ENCODE data around the gene IL18R1. TPM values are rescaled to one million over a fixed set of nuclear protein-coding genes. Genes with fewer than 3 reads are reported as not detected.

The IL18R1 gene
- total RNA-seq, 1 experiment from 2014 or later, result not detected

DNA sequence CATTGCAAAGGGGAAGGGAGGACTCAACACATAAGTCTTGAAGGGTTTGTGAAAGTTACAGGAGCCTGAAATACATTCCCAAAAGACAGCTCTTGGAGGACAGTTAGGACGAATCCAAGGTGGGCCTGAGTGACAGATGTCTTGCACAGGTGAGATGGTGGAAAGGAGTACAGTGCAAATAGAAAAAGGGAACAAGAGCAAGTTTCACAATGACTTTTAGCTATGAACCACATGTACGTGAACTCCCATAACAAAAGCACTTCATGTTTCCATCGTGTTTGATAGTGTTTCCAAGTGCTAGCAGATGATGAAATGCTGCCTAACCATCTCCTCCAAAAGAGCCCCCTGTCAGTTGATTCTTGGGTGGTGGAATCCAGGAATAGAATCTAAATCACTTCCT is 69.2 kb downstream of the IL18R1 start:
- Histone ChIP-seq H2AFZ (ENCODE audit: low read length) (no peak overlapping the region), H3K4me1 (ENCODE audit: low read length) (no peaks in the 10 kb centered on the region; the same call in 1 of the 2 replicates)

DNA sequence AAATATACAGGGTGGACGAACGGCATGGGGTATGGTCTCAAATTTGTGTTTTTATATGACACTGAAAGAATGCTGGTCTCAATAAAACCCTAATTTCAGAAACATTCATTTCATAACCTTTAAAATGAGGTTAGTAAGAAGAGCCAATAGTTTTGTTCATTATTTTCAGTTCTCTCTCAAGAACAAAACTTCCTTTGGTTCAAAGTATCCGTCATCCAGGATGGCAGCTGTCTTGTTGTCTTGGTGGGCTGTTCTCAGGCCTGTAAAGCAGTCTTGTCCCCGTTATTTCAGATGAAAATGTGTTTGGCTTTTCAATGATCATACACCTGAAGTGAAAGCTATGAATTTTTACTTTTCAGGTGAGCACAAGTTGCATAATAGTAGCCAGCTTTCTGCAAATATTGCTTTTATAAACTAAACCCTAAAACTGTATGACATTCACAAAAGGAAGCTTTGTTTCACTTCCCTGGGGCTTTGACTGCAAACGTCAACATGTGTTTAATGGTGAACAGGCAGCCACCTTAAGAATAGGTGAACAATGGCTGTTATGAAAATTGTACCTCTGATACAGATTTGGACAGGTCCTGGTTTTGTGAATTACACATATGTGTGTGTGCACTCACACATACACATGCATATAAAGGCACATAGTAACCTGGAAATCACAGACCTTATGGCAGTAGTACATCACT is 70.0 kb downstream of the IL18R1 start:
- Histone ChIP-seq H3K4me2 (ENCODE audit: low read depth, low read length, poor library complexity, severe bottlenecking) (no peak overlapping the region), H3K9ac (ENCODE audit: low read length) (no peak overlapping the region), H3K27me3 (ENCODE audit: low read length) (no peaks in the 10 kb centered on the region), H3K9me3 (ENCODE audit: low read length) (no peaks in the 10 kb centered on the region), H3K9me2 (replicated peaks; ENCODE audit: insufficient read depth, low read length) (no peaks in the 10 kb centered on the region), H3K4me1 (ENCODE audit: low read length) (no peaks in the 10 kb centered on the region; the same call in 1 of the 2 replicates), H3K27ac (ENCODE audit: low read length) (no peak overlapping the region), H3K79me2 (ENCODE audit: low read length) (no peaks in the 10 kb centered on the region), H3K4me3 (ENCODE audit: low read length) (no peak overlapping the region), H3K36me3 (ENCODE audit: insufficient read depth, low read length) (no peaks in the 10 kb centered on the region), H4K20me1 (ENCODE audit: insufficient read depth, low read depth, low read length) (no peaks in the 10 kb centered on the region), H2AFZ (ENCODE audit: low read length) (no peak overlapping the region)
- DNase-seq, result no peak

More for the DNA sequence above, 69.2 kb downstream of the IL18R1 start:
- Histone ChIP-seq H3K4me2 (ENCODE audit: low read depth, low read length, poor library complexity, severe bottlenecking) (no peak overlapping the region), H3K79me2 (ENCODE audit: low read length) (no peaks in the 10 kb centered on the region), H3K9ac (ENCODE audit: low read length) (no peak overlapping the region), H3K27ac (ENCODE audit: low read length) (no peak overlapping the region), H4K20me1 (ENCODE audit: insufficient read depth, low read depth, low read length) (no peaks in the 10 kb centered on the region), H3K9me2 (replicated peaks; ENCODE audit: insufficient read depth, low read length) (no peaks in the 10 kb centered on the region), H3K27me3 (ENCODE audit: low read length) (no peaks in the 10 kb centered on the region), H3K9me3 (ENCODE audit: low read length) (no peaks in the 10 kb centered on the region), H3K36me3 (ENCODE audit: insufficient read depth, low read length) (no peaks in the 10 kb centered on the region), H3K4me3 (ENCODE audit: low read length) (no peak overlapping the region)
- DNase-seq, result no peak

DNA sequence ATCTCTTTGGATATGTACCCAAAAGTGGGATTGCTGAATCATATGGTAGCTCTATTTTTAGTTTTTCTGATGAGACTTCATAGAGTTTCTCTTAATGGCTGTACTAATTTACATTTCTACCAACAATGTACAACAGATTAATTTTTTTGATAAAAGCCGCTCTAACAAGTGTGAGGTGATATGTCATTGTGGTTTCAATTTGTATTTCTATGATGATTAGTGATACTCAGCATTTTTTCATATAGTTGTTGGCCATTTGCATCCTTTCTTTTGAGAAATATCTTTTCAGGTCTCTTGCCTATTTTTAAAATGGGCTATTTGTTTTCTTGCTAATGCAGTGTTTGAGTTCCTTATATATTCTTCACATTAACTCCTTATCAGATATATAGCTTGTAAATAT is 71.7 kb downstream of the IL18R1 start:
- Histone ChIP-seq H4K20me1 (ENCODE audit: insufficient read depth, low read depth, low read length) (no peaks in the 10 kb centered on the region), H3K9me2 (replicated peaks; ENCODE audit: insufficient read depth, low read length) (no peaks in the 10 kb centered on the region), H3K9me3 (ENCODE audit: low read length) (no peaks in the 10 kb centered on the region), H3K4me2 (ENCODE audit: low read depth, low read length, poor library complexity, severe bottlenecking) (no peak overlapping the region), H3K27me3 (ENCODE audit: low read length) (0 out of 2 replicates have a peak, but pooled peaks cover 3% of the 10 kb centered on the region), H3K4me3 (ENCODE audit: low read length) (no peak overlapping the region), H3K27ac (ENCODE audit: low read length) (no peak overlapping the region), H3K36me3 (ENCODE audit: insufficient read depth, low read length) (no peaks in the 10 kb centered on the region), H3K9ac (ENCODE audit: low read length) (no peak overlapping the region), H2AFZ (ENCODE audit: low read length) (no peak overlapping the region), H3K4me1 (ENCODE audit: low read length) (no peaks in the 10 kb centered on the region; the same call in 1 of the 2 replicates), H3K79me2 (ENCODE audit: low read length) (no peaks in the 10 kb centered on the region)
- no peak for DNase-seq

DNA sequence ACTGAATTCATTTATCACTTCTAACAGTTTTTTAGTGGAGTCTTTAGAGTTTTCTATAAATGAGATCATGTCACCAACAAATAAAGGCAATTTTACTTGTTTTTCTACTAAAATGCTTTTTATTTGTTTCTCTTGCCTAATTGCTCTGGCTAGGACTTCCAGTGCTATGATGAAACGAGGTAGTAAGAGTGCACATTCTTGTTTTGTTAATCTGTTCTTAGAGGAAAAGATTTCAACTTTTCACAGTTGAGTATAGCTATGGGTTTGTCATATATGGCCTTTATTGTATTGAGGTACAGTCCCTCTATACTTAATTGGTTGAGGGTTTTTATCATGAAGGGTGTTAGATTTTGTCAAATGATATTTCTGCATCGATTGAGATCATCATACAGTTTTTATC is 73.0 kb downstream of the IL18R1 start:
- Histone ChIP-seq H3K9me2 (replicated peaks; ENCODE audit: insufficient read depth, low read length) (no peaks in the 10 kb centered on the region), H3K9me3 (ENCODE audit: low read length) (no peaks in the 10 kb centered on the region), H3K4me3 (ENCODE audit: low read length) (no peak overlapping the region), H4K20me1 (ENCODE audit: insufficient read depth, low read depth, low read length) (no peaks in the 10 kb centered on the region), H2AFZ (ENCODE audit: low read length) (no peak overlapping the region), H3K4me2 (ENCODE audit: low read depth, low read length, poor library complexity, severe bottlenecking) (no peak overlapping the region), H3K9ac (ENCODE audit: low read length) (no peak overlapping the region), H3K4me1 (ENCODE audit: low read length) (no peaks in the 10 kb centered on the region; the same call in 1 of the 2 replicates), H3K79me2 (ENCODE audit: low read length) (no peaks in the 10 kb centered on the region), H3K27me3 (ENCODE audit: low read length) (0 out of 2 replicates have a peak, but pooled peaks cover 3% of the 10 kb centered on the region), H3K36me3 (ENCODE audit: insufficient read depth, low read length) (no peaks in the 10 kb centered on the region), H3K27ac (ENCODE audit: low read length) (no peak overlapping the region)
- no peak for DNase-seq

DNA sequence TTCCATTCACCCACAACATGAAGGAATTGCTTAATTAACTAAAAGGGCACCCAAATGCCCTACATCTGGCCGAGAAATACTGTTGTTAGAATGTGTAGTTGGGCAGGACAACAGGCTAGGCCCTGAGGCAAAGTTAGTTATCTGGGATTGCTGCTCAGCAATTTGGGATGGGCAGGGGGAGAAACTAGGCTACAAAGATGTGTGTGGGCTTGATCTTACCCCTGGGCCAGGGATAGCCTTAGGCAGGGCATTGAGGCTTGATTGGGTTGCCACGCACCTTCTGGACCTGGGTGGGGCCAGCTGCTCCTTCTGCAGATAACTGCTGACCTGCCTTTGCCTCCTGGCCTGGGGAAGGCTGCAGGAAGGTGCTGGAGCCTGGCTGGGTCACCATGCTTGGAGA is 76.8 kb downstream of the IL18R1 start:
- no peak for DNase-seq
- Histone ChIP-seq H3K79me2 (ENCODE audit: low read length) (no peaks in the 10 kb centered on the region), H4K20me1 (ENCODE audit: insufficient read depth, low read depth, low read length) (no peaks in the 10 kb centered on the region)

DNA sequence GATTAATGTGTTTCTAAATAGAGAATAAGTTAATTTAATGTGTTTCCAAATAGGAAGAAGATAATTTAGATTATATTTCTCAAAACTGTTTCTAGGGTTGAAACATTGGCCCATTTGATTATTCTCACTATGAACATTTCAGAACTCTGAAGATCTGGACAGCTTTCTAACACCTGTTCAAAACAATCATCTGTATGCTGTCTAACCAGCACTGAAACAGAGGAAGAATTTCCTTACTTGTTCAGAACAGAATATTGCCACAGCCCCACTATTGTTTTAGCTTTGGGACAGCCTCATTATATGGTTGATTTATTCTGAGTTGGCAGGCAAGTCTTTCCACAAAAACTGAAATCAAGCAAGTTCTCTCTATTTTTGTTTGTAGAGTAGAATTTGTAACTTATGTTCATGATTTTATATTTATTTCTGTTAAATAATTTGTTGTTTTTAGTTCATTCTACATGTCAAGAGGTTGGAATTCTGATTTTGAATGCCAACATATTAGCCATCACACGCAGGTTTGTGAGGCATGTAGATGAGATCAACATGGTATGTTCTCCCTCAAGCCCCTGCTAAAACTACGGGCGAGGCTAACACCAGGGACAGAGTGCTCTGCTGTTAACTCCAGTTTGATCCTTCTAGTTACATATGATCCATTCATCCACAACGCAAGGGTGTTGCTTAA is 78.5 kb downstream of the IL18R1 start:
- H3K9ac ChIP-seq (ENCODE audit: low read length), result no peak overlapping the region
- no peak overlapping the region for H2AFZ ChIP-seq (ENCODE audit: low read length)
- 0 out of 2 replicates have a peak, but pooled peaks cover 3% of the 10 kb centered on the region for H3K27me3 ChIP-seq (ENCODE audit: low read length)
- H3K4me3 ChIP-seq (ENCODE audit: low read length), result no peak overlapping the region
- H3K79me2 ChIP-seq (ENCODE audit: low read length), result no peaks in the 10 kb centered on the region
- H3K9me2 ChIP-seq (replicated peaks; ENCODE audit: insufficient read depth, low read length), result no peaks in the 10 kb centered on the region
- H3K9me3 ChIP-seq (ENCODE audit: low read length), result no peaks in the 10 kb centered on the region
- H3K27ac ChIP-seq (ENCODE audit: low read length), result no peak overlapping the region
- no peak for DNase-seq
- no peaks in the 10 kb centered on the region for H4K20me1 ChIP-seq (ENCODE audit: insufficient read depth, low read depth, low read length)
- H3K4me2 ChIP-seq (ENCODE audit: low read depth, low read length, poor library complexity, severe bottlenecking), result no peak overlapping the region
- no peaks in the 10 kb centered on the region for H3K4me1 ChIP-seq (ENCODE audit: low read length)
- no peaks in the 10 kb centered on the region for H3K36me3 ChIP-seq (ENCODE audit: insufficient read depth, low read length)

More for the DNA sequence above, 76.8 kb downstream of the IL18R1 start:
- Histone ChIP-seq H2AFZ (ENCODE audit: low read length) (no peak overlapping the region), H3K36me3 (ENCODE audit: insufficient read depth, low read length) (no peaks in the 10 kb centered on the region), H3K27ac (ENCODE audit: low read length) (no peak overlapping the region), H3K9me2 (replicated peaks; ENCODE audit: insufficient read depth, low read length) (no peaks in the 10 kb centered on the region), H3K4me1 (ENCODE audit: low read length) (no peaks in the 10 kb centered on the region), H3K9me3 (ENCODE audit: low read length) (no peaks in the 10 kb centered on the region), H3K4me2 (ENCODE audit: low read depth, low read length, poor library complexity, severe bottlenecking) (no peak overlapping the region), H3K4me3 (ENCODE audit: low read length) (no peak overlapping the region), H3K27me3 (ENCODE audit: low read length) (0 out of 2 replicates have a peak, but pooled peaks cover 3% of the 10 kb centered on the region), H3K9ac (ENCODE audit: low read length) (no peak overlapping the region)

DNA sequence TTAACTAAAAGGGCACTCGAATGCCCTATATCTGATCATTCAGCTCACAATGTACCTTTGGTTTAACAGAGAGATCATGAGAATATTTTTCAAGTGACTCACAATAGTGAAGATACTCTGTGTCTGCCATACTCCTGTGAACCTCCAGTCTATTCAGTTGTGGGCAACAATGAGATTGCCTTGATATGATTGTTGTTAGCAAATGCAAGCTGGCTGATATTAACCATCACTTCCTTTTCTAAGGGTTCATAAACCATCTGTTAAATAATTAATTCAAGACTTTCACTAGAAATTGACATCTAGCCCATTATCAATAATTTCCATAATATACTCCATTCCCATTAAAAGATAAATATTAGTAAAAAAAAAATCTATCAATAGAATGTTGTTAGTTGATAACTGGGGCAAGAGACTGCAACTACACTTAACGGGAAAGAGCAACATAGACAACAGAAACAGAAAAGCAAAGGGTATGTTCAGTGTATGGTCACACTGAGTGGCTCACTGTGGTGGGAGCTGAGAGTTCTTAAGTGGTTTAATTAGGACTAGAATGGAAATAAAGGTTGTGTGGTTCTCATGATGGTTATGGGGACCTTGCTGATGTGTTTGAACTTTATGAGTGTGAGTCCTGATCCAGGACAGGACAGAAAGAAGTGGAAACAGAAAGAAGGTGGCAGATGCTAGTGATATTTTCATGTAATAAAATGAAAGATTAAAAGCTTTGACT is 79.2 kb downstream of the IL18R1 start:
- Histone ChIP-seq H3K27ac (ENCODE audit: low read length) (no peak overlapping the region), H3K4me3 (ENCODE audit: low read length) (no peak overlapping the region), H2AFZ (ENCODE audit: low read length) (no peak overlapping the region), H3K9ac (ENCODE audit: low read length) (no peak overlapping the region), H3K9me2 (replicated peaks; ENCODE audit: insufficient read depth, low read length) (no peaks in the 10 kb centered on the region), H3K4me1 (ENCODE audit: low read length) (no peaks in the 10 kb centered on the region), H3K4me2 (ENCODE audit: low read depth, low read length, poor library complexity, severe bottlenecking) (no peak overlapping the region), H3K36me3 (ENCODE audit: insufficient read depth, low read length) (no peaks in the 10 kb centered on the region), H3K79me2 (ENCODE audit: low read length) (no peaks in the 10 kb centered on the region), H4K20me1 (ENCODE audit: insufficient read depth, low read depth, low read length) (no peaks in the 10 kb centered on the region), H3K27me3 (ENCODE audit: low read length) (0 out of 2 replicates have a peak, but pooled peaks cover 3% of the 10 kb centered on the region), H3K9me3 (ENCODE audit: low read length) (no peaks in the 10 kb centered on the region)
- no peak for DNase-seq

DNA sequence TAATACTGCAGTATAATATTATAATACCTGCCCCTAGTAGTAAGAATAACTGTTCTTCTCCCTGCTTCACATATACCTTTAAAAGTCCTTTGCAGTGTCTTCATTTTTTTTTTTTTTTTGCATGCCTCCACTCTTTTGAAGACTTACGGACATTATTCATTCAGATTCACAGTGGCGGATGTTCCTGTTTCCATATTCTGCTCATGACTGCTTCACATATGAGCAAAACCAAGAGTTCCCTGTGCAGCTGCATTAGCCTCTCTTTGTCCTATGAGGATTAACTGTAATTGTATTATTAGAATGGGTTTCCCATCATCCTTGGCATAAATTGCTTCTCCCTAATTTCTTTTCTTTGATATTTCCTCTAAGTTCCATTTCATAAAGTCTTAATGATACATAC is 80.1 kb downstream of the IL18R1 start:
- no peak for DNase-seq
- no peaks in the 10 kb centered on the region for H3K36me3 ChIP-seq (ENCODE audit: insufficient read depth, low read length)
- no peaks in the 10 kb centered on the region for H3K9me2 ChIP-seq (replicated peaks; ENCODE audit: insufficient read depth, low read length)
- no peak overlapping the region for H3K9ac ChIP-seq (ENCODE audit: low read length)
- H3K4me3 ChIP-seq (ENCODE audit: low read length), result no peak overlapping the region
- H3K9me3 ChIP-seq (ENCODE audit: low read length), result no peaks in the 10 kb centered on the region
- H3K4me2 ChIP-seq (ENCODE audit: low read depth, low read length, poor library complexity, severe bottlenecking), result no peak overlapping the region
- no peaks in the 10 kb centered on the region for H3K4me1 ChIP-seq (ENCODE audit: low read length)
- H3K27ac ChIP-seq (ENCODE audit: low read length), result no peak overlapping the region
- no peaks in the 10 kb centered on the region for H3K79me2 ChIP-seq (ENCODE audit: low read length)
- no peak overlapping the region for H2AFZ ChIP-seq (ENCODE audit: low read length)
- 0 out of 2 replicates have a peak, but pooled peaks cover 3% of the 10 kb centered on the region for H3K27me3 ChIP-seq (ENCODE audit: low read length)
- no peaks in the 10 kb centered on the region for H4K20me1 ChIP-seq (ENCODE audit: insufficient read depth, low read depth, low read length)
